Sigmoid colon (tissue), 4 donors: ENCODE measurements around the gene ALCAM.

ENCODE experiments used
- CTCF ChIP-seq, 4 experiments: fragments of 450-650 bp in 3 of 4; fragments of 200-600 bp in 1 of 4; IDR thresholded peaks; one replicate each; pipeline ENCODE4 v1.5.1; 2016 to 2019; ENCODE audit warnings: antibody characterized with exemption in 4 of 4, mild to moderate bottlenecking in 3 of 4, moderate library complexity in 2 of 4
- EP300 ChIP-seq, 4 donors: sonication (generic); formaldehyde crosslinking; IDR thresholded peaks; one replicate each; pipeline ENCODE4 v1.6.1; 2017; ENCODE audit warnings: antibody characterized with exemption in 4 of 4
- POLR2A ChIP-seq, 2 donors: fragments of 450-650 bp; IDR thresholded peaks; one replicate each; pipeline ENCODE4 v1.6.1; 2016; ENCODE audit warnings: antibody characterized with exemption in 2 of 2, mild to moderate bottlenecking in 2 of 2, moderate library complexity in 2 of 2
- POLR2AphosphoS5 ChIP-seq, 4 donors: sonication (generic); formaldehyde crosslinking; IDR thresholded peaks; one replicate each; pipeline ENCODE4 v1.6.1; 2017; ENCODE audit warnings: antibody characterized with exemption in 4 of 4

- TF ChIP-seq CTCF (IDR thresholded peaks at IDR 0.05) (no peak), POLR2A (IDR thresholded peaks at IDR 0.05) (no peak), POLR2AphosphoS5 (IDR thresholded peaks at IDR 0.05) (no peak), EP300 (IDR thresholded peaks at IDR 0.05) (no peak)
Observed at GRCh38 chr3:105365391-105366325, 1.1 kb upstream of the ALCAM start.
